ENCODE results near the gene ABI2. TPM values are rescaled to one million over a fixed set of nuclear protein-coding genes. Genes with fewer than 3 reads are reported as not detected.
"Not testable (repeated sequence)": the region's sequence is repeated elsewhere in the genome, so short reads cannot be mapped to it uniquely, and the experiment has no call there.

The ABI2 gene
- total RNA-seq (10 to 100 TPM; 30.6 to 39.1 TPM), polyA plus RNA-seq (10 to 100 TPM; 19.7 to 22.0 TPM)

DNA sequence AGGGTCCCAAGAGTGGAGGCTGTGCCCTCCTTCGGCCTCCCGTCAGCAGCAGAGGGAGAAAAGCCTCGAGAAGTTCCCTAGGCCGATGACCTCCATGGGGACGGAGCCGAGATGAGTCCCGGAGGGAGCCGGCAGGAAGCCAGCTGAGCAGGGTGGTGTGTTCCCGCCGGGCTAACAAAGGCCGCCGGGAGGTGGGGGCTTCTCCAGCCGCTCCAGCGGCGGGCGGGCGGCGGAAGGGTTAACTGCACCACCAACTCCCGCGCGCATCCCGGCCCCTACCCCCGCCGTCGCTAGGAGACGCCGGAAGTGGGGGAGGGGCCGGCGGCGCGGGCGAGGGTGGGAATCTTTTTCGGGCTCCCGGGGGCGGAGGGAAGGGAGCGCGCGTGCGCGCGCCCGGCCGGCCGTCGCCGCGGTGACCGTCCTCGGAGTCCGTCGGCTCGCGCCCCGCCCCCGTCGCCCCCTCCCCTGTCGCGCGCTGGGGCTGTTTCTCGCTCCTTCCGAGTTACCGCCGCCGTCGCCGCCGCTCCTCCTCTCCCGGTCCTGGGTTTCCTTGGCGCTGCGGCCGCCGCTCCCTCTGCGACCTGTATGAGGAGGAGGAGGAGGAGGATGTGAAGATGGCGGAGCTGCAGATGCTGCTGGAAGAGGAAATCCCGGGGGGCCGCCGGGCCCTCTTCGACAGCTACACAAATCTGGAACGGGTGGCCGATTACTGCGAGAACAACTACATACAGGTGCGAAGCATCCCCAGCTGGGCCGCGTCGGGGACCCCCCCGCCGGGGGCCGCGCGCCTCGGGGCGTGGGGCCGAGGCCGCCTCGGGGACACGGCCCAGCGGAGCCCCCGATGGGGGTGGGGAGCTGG lies at the start of gene ABI2:
TSS of gene ABI2 (plus strand) at position 494 of the 859 bp plus-strand sequence. CDS start at position 615, 121 bp downstream.
- CTCF ChIA-PET (ENCODE audit: partially characterized antibody): no interaction called here
- intact Hi-C loops (cut with micrococcal nuclease): loop anchor here (2.0 kb wide), 2 partner anchors 89 to 693 kb away; partner anchors contain the start of genes CYP20A1 and FAM117B

DNA sequence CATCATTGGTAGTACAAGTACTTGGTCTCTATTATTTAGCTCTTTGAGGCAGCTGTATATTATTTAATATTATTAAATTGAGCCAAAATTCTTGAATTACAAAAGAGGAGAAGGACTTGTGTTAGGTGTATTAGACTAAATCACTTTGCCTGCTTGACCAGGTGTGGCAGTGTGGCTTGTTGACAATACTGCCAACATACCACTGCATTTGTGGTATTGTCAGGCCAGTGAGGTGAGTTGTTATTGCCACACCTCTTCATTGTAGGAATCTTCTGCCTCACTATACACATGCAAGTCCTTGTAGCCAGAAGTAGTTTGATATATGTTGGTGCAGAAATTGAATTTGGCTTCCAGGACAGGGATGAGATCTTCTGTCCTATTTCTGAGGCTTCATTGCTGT lies 48.9 kb upstream of the ABI2 start:
- intact Hi-C loops (cut with micrococcal nuclease): no loop called here
- Mint-ChIP-seq H3K27me3 (no peaks in the 10 kb centered on the region), H3K27ac (no peak overlapping the region), H3K36me3 (peaks cover 36 to 53% of the 10 kb centered on the region in 2 donors), H3K9me3 (no peaks in the 10 kb centered on the region), H3K4me3 (no peak overlapping the region), H3K4me1 (peaks cover 0 to 4% (median 1%) of the 10 kb centered on the region in 4 donors)
- peaks cover 38% of the 10 kb centered on the region for H3K36me3 ChIP-seq (ENCODE audit: insufficient read depth, low read length)
- no peak for DNase-seq
- H3K27me3 ChIP-seq (ENCODE audit: insufficient read depth, low read length): no peaks in the 10 kb centered on the region
- POLR2A ChIA-PET (ENCODE audit: partially characterized antibody): no interaction called here
- no peaks in the 10 kb centered on the region for H3K9me3 ChIP-seq (ENCODE audit: control insufficient read depth in 1 of 2, low read length in 2 of 2)
- no peak overlapping the region for H3K4me3 ChIP-seq (ENCODE audit: low read length in 2 of 2)
- CTCF ChIA-PET (ENCODE audit: partially characterized antibody): no interaction called here
- no peak overlapping the region for H3K27ac ChIP-seq (ENCODE audit: low read depth, low read length)
- no peaks in the 10 kb centered on the region for H3K4me1 ChIP-seq (ENCODE audit: insufficient read depth, low read length)

More for the DNA sequence above, at the start of gene ABI2:
- Mint-ChIP-seq H3K9me3 (peaks cover 0 to 2% (median 0%) of the 10 kb centered on the region in 8 donors), H3K4me1 (peaks cover 19 to 29% (median 24%) of the 10 kb centered on the region in 4 donors), H3K27me3 (no peaks in the 10 kb centered on the region), H3K4me3 (peak within 1 kb of the TSS; percentile 92 to 98 (median 94)), H3K27ac (peak within 1 kb of the TSS; percentile 80 to 98 (median 92)), H3K36me3 (peaks cover 0 to 6% of the 10 kb centered on the region in 2 donors)
- Histone ChIP-seq H3K9me3 (ENCODE audit: control insufficient read depth in 1 of 2, low read length in 2 of 2) (no peaks in the 10 kb centered on the region), H3K4me3 (ENCODE audit: low read length in 2 of 2) (peak within 1 kb of the TSS; percentile 71 to 76), H3K27me3 (ENCODE audit: insufficient read depth, low read length) (no peaks in the 10 kb centered on the region), H3K27ac (ENCODE audit: low read depth, low read length) (peak within 1 kb of the TSS; percentile 63), H3K36me3 (ENCODE audit: insufficient read depth, low read length) (no peaks in the 10 kb centered on the region), H3K4me1 (ENCODE audit: insufficient read depth, low read length) (peaks cover 21% of the 10 kb centered on the region)
- DNase-seq: peak; percentile 44 to 58 (median 48)
- POLR2A ChIA-PET (ENCODE audit: partially characterized antibody): interaction anchor here (0.6 to 2.5 kb wide), 7 partner anchors 9 to 1921 kb away, joined by 3 to 13 read pairs (median 3); partner anchors contain the start of genes CARF, CYP20A1, FAM117B and WDR12

DNA sequence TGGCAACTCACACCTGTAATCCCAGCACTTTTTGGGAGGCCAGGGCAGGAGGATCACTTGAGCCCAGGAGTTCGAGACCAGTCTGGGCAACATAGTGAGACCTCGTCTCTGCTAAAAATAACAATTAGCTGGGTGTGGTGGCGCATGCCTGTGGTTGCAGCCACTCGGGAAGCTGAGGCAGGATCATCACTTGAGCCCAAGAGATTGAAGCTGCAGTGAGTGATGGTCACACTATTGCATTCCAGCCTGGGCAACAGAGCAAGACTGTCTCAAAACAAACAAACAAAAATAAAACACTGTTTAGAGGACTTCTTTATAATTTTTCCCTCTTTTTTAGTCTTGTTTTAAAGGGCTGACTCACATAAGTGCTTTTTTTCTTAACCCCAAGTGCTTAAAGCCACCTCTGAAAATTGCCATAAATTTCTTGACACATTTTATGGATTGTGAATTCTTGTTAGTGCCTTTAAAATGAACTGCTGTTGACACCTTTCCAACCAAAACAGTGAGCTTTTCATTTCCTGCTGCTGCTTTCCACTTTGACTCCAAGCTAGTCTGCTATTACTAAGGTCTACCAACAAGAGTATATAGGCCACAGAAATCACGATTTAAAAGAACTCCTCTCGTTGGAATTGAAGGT lies 47.6 kb upstream of the ABI2 start:
- no peak overlapping the region for H3K27ac Mint-ChIP-seq
- Histone ChIP-seq H3K36me3 (ENCODE audit: insufficient read depth, low read length) (peaks cover 45% of the 10 kb centered on the region), H3K27me3 (ENCODE audit: insufficient read depth, low read length) (no peaks in the 10 kb centered on the region), H3K27ac (ENCODE audit: low read depth, low read length) (no peak overlapping the region), H3K4me1 (ENCODE audit: insufficient read depth, low read length) (no peaks in the 10 kb centered on the region), H3K9me3 (ENCODE audit: control insufficient read depth in 1 of 2, low read length in 2 of 2) (no peaks in the 10 kb centered on the region), H3K4me3 (ENCODE audit: low read length in 2 of 2) (no peak overlapping the region)
- ChIA-PET POLR2A (ENCODE audit: partially characterized antibody) (no interaction called here), CTCF (ENCODE audit: partially characterized antibody) (no interaction called here)
- no peaks in the 10 kb centered on the region for H3K27me3 Mint-ChIP-seq
- H3K4me1 Mint-ChIP-seq: peaks cover 0 to 4% (median 1%) of the 10 kb centered on the region in 4 donors
- intact Hi-C loops (cut with micrococcal nuclease): no loop called here
- no peak overlapping the region for H3K4me3 Mint-ChIP-seq
- H3K9me3 Mint-ChIP-seq: no peaks in the 10 kb centered on the region
- no peak for DNase-seq
- H3K36me3 Mint-ChIP-seq: peaks cover 40 to 60% of the 10 kb centered on the region in 2 donors

DNA sequence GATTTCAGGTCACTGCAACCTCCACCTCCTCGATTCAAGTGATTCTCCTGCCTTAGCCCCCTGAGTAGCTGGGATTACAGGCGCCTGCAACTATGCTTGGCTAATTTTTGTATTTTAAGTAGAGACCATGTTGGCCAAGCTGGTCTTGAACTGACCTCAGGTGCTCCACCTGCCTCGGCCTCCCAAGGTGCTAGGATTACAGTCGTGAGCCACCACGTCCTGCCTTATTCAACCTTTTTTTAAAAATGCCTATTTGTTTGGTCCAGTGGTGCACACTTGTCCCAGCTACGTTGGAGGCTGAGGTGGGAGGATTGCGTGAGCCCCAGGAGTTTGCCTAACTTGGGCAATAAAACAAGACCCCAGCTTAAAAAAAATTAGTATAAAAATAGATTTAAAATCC lies 46.1 kb upstream of the ABI2 start:
- Histone ChIP-seq H3K36me3 (ENCODE audit: insufficient read depth, low read length) (peaks cover 40% of the 10 kb centered on the region), H3K27me3 (ENCODE audit: insufficient read depth, low read length) (no peaks in the 10 kb centered on the region), H3K4me1 (ENCODE audit: insufficient read depth, low read length) (no peaks in the 10 kb centered on the region), H3K4me3 (ENCODE audit: low read length in 2 of 2) (no peak overlapping the region), H3K27ac (ENCODE audit: low read depth, low read length) (no peak overlapping the region), H3K9me3 (ENCODE audit: control insufficient read depth in 1 of 2, low read length in 2 of 2) (no peaks in the 10 kb centered on the region)
- H3K27ac Mint-ChIP-seq: no peak overlapping the region
- H3K9me3 Mint-ChIP-seq: no peaks in the 10 kb centered on the region
- intact Hi-C loops (cut with micrococcal nuclease): no loop called here
- ChIA-PET CTCF (ENCODE audit: partially characterized antibody) (interaction anchor here (0.8 to 1.6 kb wide), 3 partner anchors 57 to 708 kb away, joined by 3 read pairs; no protein-coding TSS in a partner anchor), POLR2A (ENCODE audit: partially characterized antibody) (no interaction called here)
- H3K4me3 Mint-ChIP-seq: no peak overlapping the region
- no peak for DNase-seq
- peaks cover 33 to 57% of the 10 kb centered on the region in 2 donors for H3K36me3 Mint-ChIP-seq
- H3K27me3 Mint-ChIP-seq: no peaks in the 10 kb centered on the region
- peaks cover 0 to 4% (median under 1%) of the 10 kb centered on the region in 4 donors for H3K4me1 Mint-ChIP-seq

DNA sequence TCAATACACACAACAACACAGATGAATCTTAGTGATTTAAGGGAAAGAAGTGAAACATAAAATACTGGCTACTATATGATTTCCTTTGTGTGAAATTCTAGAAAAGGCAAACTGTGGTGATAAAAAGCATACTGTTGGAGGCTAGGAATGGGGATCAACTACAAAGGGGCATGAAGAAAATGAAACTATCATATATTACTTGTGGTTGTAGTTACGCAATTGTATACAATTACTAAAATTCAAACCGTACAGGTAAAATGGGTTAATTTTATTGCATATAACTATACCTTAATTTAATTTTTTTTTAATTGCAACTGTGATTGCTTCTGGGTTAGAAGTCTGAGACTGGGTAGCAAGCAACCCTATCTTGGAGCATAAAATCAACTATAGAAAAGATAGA lies 41.7 kb upstream of the ABI2 start:
- Histone ChIP-seq H3K27ac (ENCODE audit: low read depth, low read length) (no peak overlapping the region), H3K4me3 (ENCODE audit: low read length in 2 of 2) (no peak overlapping the region), H3K4me1 (ENCODE audit: insufficient read depth, low read length) (no peaks in the 10 kb centered on the region), H3K27me3 (ENCODE audit: insufficient read depth, low read length) (no peaks in the 10 kb centered on the region), H3K9me3 (ENCODE audit: control insufficient read depth in 1 of 2, low read length in 2 of 2) (no peaks in the 10 kb centered on the region), H3K36me3 (ENCODE audit: insufficient read depth, low read length) (peaks cover 15% of the 10 kb centered on the region)
- Mint-ChIP-seq H3K9me3 (no peaks in the 10 kb centered on the region), H3K4me1 (peaks cover 0 to 4% (median 2%) of the 10 kb centered on the region in 4 donors), H3K36me3 (peaks cover 30 to 46% of the 10 kb centered on the region in 2 donors), H3K27me3 (no peaks in the 10 kb centered on the region), H3K27ac (peak overlapping the region in 1 of 7 donors; percentile 15), H3K4me3 (no peak overlapping the region)
- POLR2A ChIA-PET (ENCODE audit: partially characterized antibody): no interaction called here
- no peak for DNase-seq
- intact Hi-C loops (cut with micrococcal nuclease): no loop called here
- CTCF ChIA-PET (ENCODE audit: partially characterized antibody): interaction anchor here (0.8 kb wide), 1 partner anchor 167 kb away, joined by 3 read pairs; no protein-coding TSS in a partner anchor

DNA sequence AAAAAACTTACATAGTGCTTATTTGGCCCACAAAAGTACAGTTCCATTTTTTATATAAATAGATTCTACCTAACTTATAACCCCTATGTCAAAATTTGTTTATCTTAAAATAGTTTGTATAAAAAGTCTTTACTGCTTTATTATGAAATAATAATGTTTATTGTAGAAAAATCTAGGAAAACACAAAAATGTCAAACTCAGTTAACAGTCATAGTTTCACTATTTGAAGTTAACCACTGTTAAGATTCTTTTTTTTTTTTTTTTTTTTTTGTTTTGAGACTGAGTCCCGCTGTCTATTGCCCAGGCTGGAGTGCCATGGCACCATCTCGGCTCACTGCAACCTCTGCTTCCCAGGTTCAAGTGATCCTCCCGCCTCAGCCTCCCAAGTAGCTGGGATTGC lies 26.5 kb upstream of the ABI2 start:
- Mint-ChIP-seq H3K4me3 (no peak overlapping the region), H3K27ac (no peak overlapping the region), H3K9me3 (no peaks in the 10 kb centered on the region), H3K27me3 (no peaks in the 10 kb centered on the region), H3K4me1 (peaks cover 0 to under 1% (median 0%) of the 10 kb centered on the region in 4 donors), H3K36me3 (peaks cover 17 to 22% of the 10 kb centered on the region in 2 donors)
- no peak overlapping the region for H3K4me3 ChIP-seq (ENCODE audit: low read length in 2 of 2)
- H3K27ac ChIP-seq (ENCODE audit: low read depth, low read length): no peak overlapping the region
- no peaks in the 10 kb centered on the region for H3K36me3 ChIP-seq (ENCODE audit: insufficient read depth, low read length)
- ChIA-PET POLR2A (ENCODE audit: partially characterized antibody) (no interaction called here), CTCF (ENCODE audit: partially characterized antibody) (no interaction called here)
- intact Hi-C loops (cut with micrococcal nuclease): no loop called here
- H3K4me1 ChIP-seq (ENCODE audit: insufficient read depth, low read length): no peaks in the 10 kb centered on the region
- no peaks in the 10 kb centered on the region for H3K27me3 ChIP-seq (ENCODE audit: insufficient read depth, low read length)
- no peak for DNase-seq
- no peaks in the 10 kb centered on the region for H3K9me3 ChIP-seq (ENCODE audit: control insufficient read depth in 1 of 2, low read length in 2 of 2)

DNA sequence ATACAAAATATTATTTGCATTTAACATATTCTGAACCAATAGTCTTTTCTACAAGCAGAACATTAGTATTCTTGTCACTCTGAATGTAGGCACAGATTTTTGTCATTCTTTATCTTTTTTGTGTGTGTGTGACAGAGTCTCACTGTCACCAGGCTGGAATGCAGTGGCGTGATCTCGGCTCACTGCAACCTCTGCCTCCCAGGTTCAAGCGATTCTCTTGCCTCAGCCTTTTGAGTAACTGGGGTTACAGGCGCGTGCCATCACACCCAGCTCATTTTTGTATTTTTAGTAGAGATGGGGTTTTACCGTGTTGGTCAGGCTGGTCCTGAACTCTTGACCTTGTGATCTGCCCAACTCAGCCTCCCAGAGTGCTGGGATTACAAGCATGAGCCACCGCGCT lies 25.6 kb upstream of the ABI2 start:
- peaks cover 19 to 28% of the 10 kb centered on the region in 2 donors for H3K36me3 Mint-ChIP-seq
- CTCF ChIA-PET (ENCODE audit: partially characterized antibody); DNase-seq; H3K9me3 Mint-ChIP-seq; H3K4me1 ChIP-seq (ENCODE audit: insufficient read depth, low read length); H3K27ac ChIP-seq (ENCODE audit: low read depth, low read length); H3K4me3 Mint-ChIP-seq; intact Hi-C loops (cut with micrococcal nuclease); H3K4me3 ChIP-seq (ENCODE audit: low read length in 2 of 2); H3K4me1 Mint-ChIP-seq; H3K27me3 Mint-ChIP-seq; H3K27me3 ChIP-seq (ENCODE audit: insufficient read depth, low read length); H3K36me3 ChIP-seq (ENCODE audit: insufficient read depth, low read length); H3K9me3 ChIP-seq (ENCODE audit: control insufficient read depth in 1 of 2, low read length in 2 of 2); POLR2A ChIA-PET (ENCODE audit: partially characterized antibody); H3K27ac Mint-ChIP-seq: not testable (repeated sequence)

Data from CD4-positive, alpha-beta memory T cell (primary cell).